Upper lobe of left lung (tissue), 6 donors: ENCODE results near the gene FAM53B. TPM values are rescaled to one million over a fixed set of nuclear protein-coding genes. Genes with fewer than 3 reads are reported as not detected.
"Not testable (repeated sequence)": the region's sequence is repeated elsewhere in the genome, so short reads cannot be mapped to it uniquely, and the experiment has no call there.

Experiments
- ATAC-seq, 2 donors: fragments of 200-7000 bp; cut with Tn5 transposase; one replicate each; pipeline ENCODE4 v1.9.1; 2022; ENCODE audit warnings: mild to moderate bottlenecking in 2 of 2, moderate library complexity in 2 of 2; ENCODE audit not compliant: low FRiP score in 2 of 2
- DNase-seq, 2 donors: peaks; one replicate each; pipeline ENCODE4 v3.0.0-alpha.2; 2019 to 2020
- H3K27ac ChIP-seq, 4 donors: fragments of 200-600 bp; sonication (generic); one replicate each; pipeline ENCODE4 v1.5.1; 2016 to 2019
- H3K27me3 ChIP-seq, 4 donors: fragments of 200-600 bp; sonication (generic); one replicate each; pipeline ENCODE4 v1.5.1; 2017 to 2019
- H3K36me3 ChIP-seq, 4 donors: fragments of 200-600 bp; sonication (generic); one replicate each; pipeline ENCODE4 v1.5.1; 2016 to 2019
- H3K4me1 ChIP-seq, 4 donors: fragments of 200-600 bp; sonication (generic); one replicate each; pipeline ENCODE4 v1.5.1; 2018 to 2019
- H3K4me3 ChIP-seq, 4 donors: fragments of 200-600 bp; sonication (generic); one replicate each; pipeline ENCODE4 v1.5.1; 2017 to 2019; ENCODE audit warnings: mild to moderate bottlenecking in 2 of 4, moderate library complexity in 1 of 4
- H3K9me3 ChIP-seq, 4 donors: fragments of 200-600 bp; sonication (generic); one replicate each; pipeline ENCODE4 v1.5.1; 2018 to 2019
- EP300 ChIP-seq, 4 donors: sonication (generic); formaldehyde crosslinking; IDR thresholded peaks; one replicate each; pipeline ENCODE4 v1.5.1; 2017; ENCODE audit warnings: antibody characterized with exemption in 4 of 4, control low read depth in 2 of 4
- POLR2A ChIP-seq, 4 donors: fragments of 450-650 bp; IDR thresholded peaks; one replicate each; pipeline ENCODE4 v1.5.1; 2016 to 2017; ENCODE audit warnings: antibody characterized with exemption in 4 of 4, mild to moderate bottlenecking in 2 of 4
- POLR2AphosphoS5 ChIP-seq, 2 donors: sonication (generic); formaldehyde crosslinking; IDR thresholded peaks; one replicate each; pipeline ENCODE4 v1.5.1; 2017; ENCODE audit warnings: antibody characterized with exemption in 2 of 2
- WGBS, 2 donors: methylation state at CpG; one replicate each; pipeline ENCODE4 v1.1.5; 2017 to 2018; 5-methylcytosine and 5-hydroxymethylcytosine counted together
- total RNA-seq, 6 donors: library from RNA; depleted of rRNA in 4 of 6; stranded (reverse); fragments of >200 nt in 4 of 6; gene quantifications; one replicate each; pipeline versions ENCODE4 v1.1.0 to v1.2.1, GENCODE V29; 2016 to 2021
- TF ChIP-seq, protein P1 (sequence below), 6 experiments: fragments of 450-650 bp in 4 of 6; fragments of 200-600 bp in 2 of 6; sonication (generic) in 2 of 6; IDR thresholded peaks; one replicate each; pipeline ENCODE4 v1.5.1; 2016 to 2019; ENCODE audit warnings: antibody characterized with exemption in 6 of 6
- donor health status: DM: no; HTN: no; CAD: no; lungs with moderate emphysema.
- donor health status: DM: no; HTN: yes; CAD: no; lungs with severe emphysema.

Gene FAM53B
- total RNA-seq, 6 donors from 2014 or later: 35.8 to 62.5 (median 47.8) TPM

DNA sequence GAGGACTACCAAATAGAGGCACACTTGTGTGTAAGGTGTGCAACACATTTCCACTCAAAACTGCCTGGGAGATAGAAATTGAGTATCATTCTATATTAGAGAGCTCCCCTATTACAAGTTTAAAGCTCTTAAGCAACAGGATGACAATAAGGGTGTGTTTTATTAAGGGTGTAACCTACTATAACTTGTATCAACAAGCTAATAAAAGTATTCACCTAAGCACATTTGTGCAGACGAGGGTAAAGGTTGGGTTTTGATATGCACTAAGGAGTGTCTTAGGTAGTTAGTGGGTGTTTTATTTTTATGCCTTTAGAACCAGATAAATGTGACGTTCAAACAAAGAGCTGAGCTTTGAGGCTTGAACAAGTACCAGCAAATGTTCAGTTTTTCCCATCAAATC lies 2.8 kb upstream of the FAM53B start:
- DNase-seq (no peak), ATAC-seq (no peak)
- no peaks in the 10 kb centered on the region for H3K9me3 ChIP-seq
- H3K27ac ChIP-seq: peak overlapping the region in 1 of 4 donors; percentile 13
- H3K4me3 ChIP-seq: no peak overlapping the region
- H3K36me3 ChIP-seq: peaks cover 0 to 10% (median 0%) of the 10 kb centered on the region in 4 donors
- peaks cover 16 to 24% (median 19%) of the 10 kb centered on the region in 4 donors for H3K4me1 ChIP-seq
- no peak for TF ChIP-seq EP300 (IDR thresholded peaks at IDR 0.05)
- TF ChIP-seq, protein P1, sequence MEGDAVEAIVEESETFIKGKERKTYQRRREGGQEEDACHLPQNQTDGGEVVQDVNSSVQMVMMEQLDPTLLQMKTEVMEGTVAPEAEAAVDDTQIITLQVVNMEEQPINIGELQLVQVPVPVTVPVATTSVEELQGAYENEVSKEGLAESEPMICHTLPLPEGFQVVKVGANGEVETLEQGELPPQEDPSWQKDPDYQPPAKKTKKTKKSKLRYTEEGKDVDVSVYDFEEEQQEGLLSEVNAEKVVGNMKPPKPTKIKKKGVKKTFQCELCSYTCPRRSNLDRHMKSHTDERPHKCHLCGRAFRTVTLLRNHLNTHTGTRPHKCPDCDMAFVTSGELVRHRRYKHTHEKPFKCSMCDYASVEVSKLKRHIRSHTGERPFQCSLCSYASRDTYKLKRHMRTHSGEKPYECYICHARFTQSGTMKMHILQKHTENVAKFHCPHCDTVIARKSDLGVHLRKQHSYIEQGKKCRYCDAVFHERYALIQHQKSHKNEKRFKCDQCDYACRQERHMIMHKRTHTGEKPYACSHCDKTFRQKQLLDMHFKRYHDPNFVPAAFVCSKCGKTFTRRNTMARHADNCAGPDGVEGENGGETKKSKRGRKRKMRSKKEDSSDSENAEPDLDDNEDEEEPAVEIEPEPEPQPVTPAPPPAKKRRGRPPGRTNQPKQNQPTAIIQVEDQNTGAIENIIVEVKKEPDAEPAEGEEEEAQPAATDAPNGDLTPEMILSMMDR (IDR thresholded peaks at IDR 0.05): no peak
- no peak for TF ChIP-seq POLR2A (IDR thresholded peaks at IDR 0.05)
- no peaks in the 10 kb centered on the region for H3K27me3 ChIP-seq
- WGBS, 2 donors: 85 to 89% methylated on average over 2 of the region's 2 CpGs

DNA sequence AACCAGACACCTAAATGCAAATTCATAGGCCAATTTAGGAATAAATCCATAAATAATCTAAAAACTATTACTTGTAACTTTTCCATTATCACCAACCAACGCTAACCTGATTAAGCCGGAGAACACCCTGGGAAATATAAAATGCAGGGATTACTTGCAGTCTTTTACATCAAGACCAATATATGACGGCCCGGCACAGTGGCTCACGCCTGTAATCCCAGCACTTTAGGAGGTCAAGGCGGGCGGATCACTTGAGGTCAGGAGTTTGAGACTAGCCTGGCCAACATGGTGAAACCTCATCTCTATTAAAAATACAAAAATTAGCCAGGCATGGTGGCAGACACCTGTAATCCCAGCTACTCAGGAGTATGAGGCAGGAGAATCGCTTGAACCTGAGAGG lies 2.3 kb upstream of the FAM53B start:
- WGBS, 2 donors: 97 to 98% methylated on average over 8 of the region's 8 CpGs
- Histone ChIP-seq H3K36me3 (peaks cover 0 to 10% (median 0%) of the 10 kb centered on the region in 4 donors), H3K4me1 (peaks cover 21 to 29% (median 24%) of the 10 kb centered on the region in 4 donors)
- not testable (repeated sequence) for H3K27me3 ChIP-seq, H3K27ac ChIP-seq, ATAC-seq, DNase-seq, H3K9me3 ChIP-seq, H3K4me3 ChIP-seq

DNA sequence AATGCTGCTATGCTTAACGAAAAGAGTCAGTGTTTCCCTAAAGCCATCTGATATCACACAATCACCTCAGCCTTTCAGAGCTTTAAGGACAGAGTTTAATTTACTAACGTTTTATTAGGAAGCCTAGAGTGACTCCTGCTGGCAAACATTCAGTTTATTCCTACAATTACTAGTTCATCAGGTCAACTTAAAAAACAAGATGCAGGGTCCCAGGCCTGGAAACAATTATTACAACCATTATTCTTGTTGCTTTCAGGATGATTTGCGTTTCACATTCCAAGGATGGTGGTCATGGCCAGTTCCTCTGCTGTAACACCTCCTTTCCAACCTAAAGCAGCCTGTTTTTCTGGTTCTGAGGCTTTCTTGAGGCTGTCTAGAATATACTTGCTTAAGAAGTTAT lies 1.5 kb upstream of the FAM53B start:
- H3K4me1 ChIP-seq: peaks cover 29 to 37% (median 32%) of the 10 kb centered on the region in 4 donors
- ATAC-seq: peak in 1 of 2 donors; percentile 11
- peaks cover 0 to 10% (median 0%) of the 10 kb centered on the region in 4 donors for H3K36me3 ChIP-seq
- H3K9me3 ChIP-seq: no peaks in the 10 kb centered on the region
- peak overlapping the region in 3 of 4 donors; percentile 86 to 91 (median 91) for H3K27ac ChIP-seq
- TF ChIP-seq, protein P1 (IDR thresholded peaks at IDR 0.05): peak; percentile 33 to 74 (median 52)
- TF ChIP-seq EP300 (IDR thresholded peaks at IDR 0.05): no peak
- no peak for DNase-seq
- H3K4me3 ChIP-seq: no peak overlapping the region
- H3K27me3 ChIP-seq: no peaks in the 10 kb centered on the region
- WGBS, 2 donors: 24 to 30% methylated on average over 3 of the region's 3 CpGs

DNA sequence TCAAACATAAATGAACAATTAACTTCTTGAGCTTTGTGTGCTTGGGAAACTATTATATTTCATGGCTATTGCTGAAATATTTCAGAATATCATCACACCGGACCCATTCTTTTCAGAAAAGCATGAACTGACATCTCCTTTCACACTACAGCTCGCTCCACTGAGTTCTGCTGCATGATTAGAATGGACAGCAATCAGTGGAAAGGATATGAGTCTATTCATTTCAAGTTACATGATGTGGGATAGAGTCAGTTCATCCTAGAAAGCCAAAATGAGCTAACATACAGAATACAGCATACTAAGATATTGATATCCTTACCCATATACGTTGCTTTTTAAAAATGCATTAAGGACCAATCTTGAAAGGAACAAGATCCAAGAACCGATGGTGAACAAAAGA lies 1.1 kb upstream of the FAM53B start:
- TF ChIP-seq POLR2A (IDR thresholded peaks at IDR 0.05) (no peak), POLR2AphosphoS5 (IDR thresholded peaks at IDR 0.05) (no peak), EP300 (IDR thresholded peaks at IDR 0.05) (no peak)
- TF ChIP-seq, protein P1 (IDR thresholded peaks at IDR 0.05): no peak
- Histone ChIP-seq H3K4me1 (peaks cover 33 to 41% (median 36%) of the 10 kb centered on the region in 4 donors), H3K36me3 (peaks cover 0 to 10% (median 0%) of the 10 kb centered on the region in 4 donors), H3K4me3 (no peak overlapping the region), H3K9me3 (no peaks in the 10 kb centered on the region), H3K27ac (peak overlapping the region; percentile 86 to 91 (median 90)), H3K27me3 (no peaks in the 10 kb centered on the region)
- ATAC-seq (no peak), DNase-seq (no peak)
- 61 to 67% methylated on average over 4 of the region's 4 CpGs for WGBS, 2 donors

DNA sequence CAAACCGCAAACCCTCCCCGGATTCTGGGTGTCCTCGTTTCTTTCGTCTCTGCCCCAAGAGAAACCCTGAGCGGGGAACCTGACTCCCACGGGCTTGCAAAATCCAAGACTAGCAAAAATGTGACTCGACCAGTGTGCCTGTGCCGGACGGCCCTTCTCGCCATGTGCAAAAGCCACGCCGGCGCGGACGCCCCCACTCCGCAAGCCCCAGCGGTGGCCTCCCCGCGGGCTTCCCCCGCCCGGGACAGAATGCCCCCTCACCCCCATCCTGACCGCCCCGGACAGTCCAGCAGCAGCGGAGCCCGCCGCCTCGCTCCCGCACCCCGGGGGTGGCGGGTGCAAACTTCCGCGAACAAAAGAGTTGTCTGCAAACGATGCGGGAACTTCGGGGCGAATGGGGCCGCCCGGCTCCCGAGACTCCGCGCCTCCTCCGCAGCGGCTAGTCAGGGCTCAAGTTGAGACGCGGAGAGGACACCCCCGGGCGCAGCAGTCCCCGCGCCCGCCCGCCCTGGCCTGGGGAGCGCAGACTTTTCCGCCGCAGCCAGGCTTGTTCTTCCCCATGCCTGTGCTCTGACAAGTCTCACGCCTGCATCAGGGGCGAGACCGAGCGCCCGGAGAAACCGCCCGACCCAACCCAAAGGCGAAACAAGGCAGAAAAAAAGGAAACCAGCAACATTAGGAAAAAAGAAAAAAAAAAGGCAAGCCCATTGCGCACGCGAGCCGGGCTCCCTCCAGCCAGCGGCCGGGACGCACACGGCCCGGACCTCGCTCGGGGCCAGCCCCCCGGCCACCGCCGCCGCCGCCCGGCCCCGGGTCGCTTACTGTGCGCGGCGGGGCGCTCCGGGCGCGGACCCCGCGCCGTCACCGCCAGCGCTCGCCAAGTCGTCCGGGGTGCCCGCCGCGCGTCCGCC lies 732 bp downstream of the FAM53B start:
- H3K27me3 ChIP-seq: no peaks in the 10 kb centered on the region
- peaks cover 0 to 10% (median 0%) of the 10 kb centered on the region in 4 donors for H3K36me3 ChIP-seq
- WGBS, 2 donors: 1% methylated on average over 46 to 52 of the region's 101 CpGs
- ATAC-seq (peak; percentile 11 to 24), DNase-seq (peak in 1 of 2 donors; percentile 90)
- peaks cover 51 to 59% (median 54%) of the 10 kb centered on the region in 4 donors for H3K4me1 ChIP-seq
- TF ChIP-seq EP300 (IDR thresholded peaks at IDR 0.05): no peak
- TF ChIP-seq, protein P1 (IDR thresholded peaks at IDR 0.05): no peak
- no peak for TF ChIP-seq POLR2A (IDR thresholded peaks at IDR 0.05)
- no peak for TF ChIP-seq POLR2AphosphoS5 (IDR thresholded peaks at IDR 0.05)
- peak overlapping the region; percentile 75 to 91 (median 88) for H3K27ac ChIP-seq
- no peaks in the 10 kb centered on the region for H3K9me3 ChIP-seq
- H3K4me3 ChIP-seq: peak overlapping the region; percentile 59 to 85 (median 80)
